ENCODE results near the gene RHBDF1.

Gene RHBDF1

GRCh38 chr16:96935-97381, 24.5 kb upstream of the RHBDF1 start:
- in situ Hi-C loops (cut with MboI; ENCODE audit: low sequenced_read_pairs) = no loop called here

DNA sequence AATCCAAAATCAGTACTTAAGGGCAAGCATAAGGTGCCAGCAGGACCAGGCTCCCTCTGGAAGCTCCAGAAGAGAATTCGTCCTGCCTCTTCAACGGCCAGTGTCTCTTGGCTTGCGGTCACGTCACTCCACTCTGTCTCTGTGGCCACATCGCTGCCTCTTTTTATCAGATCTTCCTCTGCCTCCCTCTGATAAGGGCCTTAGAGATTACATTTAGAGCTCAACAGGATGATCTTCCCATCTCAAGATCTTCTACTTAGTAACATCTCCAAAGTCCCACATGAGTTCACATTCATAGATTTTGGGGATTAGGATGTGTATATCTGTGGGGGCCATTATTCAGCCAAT, 22.5 kb upstream of the RHBDF1 start:
- in situ Hi-C loops (cut with MboI; ENCODE audit: low sequenced_read_pairs) = no loop called here

GRCh38 chr16:92431-93339, 20.3 kb upstream of the RHBDF1 start:
- in situ Hi-C loops (cut with MboI; ENCODE audit: low sequenced_read_pairs) = no loop called here

GRCh38 chr16:91484-91883, 19.1 kb upstream of the RHBDF1 start:
- in situ Hi-C loops (cut with MboI; ENCODE audit: low sequenced_read_pairs) = no loop called here

- in situ Hi-C loops (cut with MboI; ENCODE audit: low sequenced_read_pairs) = no loop called here
Observed at GRCh38 chr16:89391-90302, 17.2 kb upstream of the RHBDF1 start.

- in situ Hi-C loops (cut with MboI; ENCODE audit: low sequenced_read_pairs) = no loop called here
Observed at GRCh38 chr16:88613-89012, 16.2 kb upstream of the RHBDF1 start.

- in situ Hi-C loops (cut with MboI; ENCODE audit: low sequenced_read_pairs) = no loop called here
Observed at GRCh38 chr16:86483-86952, 14.1 kb upstream of the RHBDF1 start.

DNA sequence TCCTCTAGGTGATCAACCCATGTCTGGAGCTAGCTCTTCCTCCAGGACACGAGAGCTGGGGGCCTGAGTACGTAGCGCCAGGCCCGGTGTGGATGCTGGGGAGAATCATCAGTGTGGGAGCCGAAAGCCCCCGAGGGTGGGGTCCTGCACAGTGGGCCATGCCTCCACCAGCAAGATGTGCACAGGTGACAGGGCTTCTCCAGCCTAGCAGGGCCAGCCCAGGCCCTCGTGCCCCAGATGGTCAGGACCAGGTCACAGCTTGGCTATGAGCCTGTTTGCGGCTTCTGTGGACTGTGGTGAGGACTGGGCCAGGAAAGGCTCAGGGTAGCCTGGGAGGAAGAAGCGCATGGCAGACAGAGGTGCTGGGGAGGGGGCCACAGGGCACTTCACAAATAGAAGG, 13.4 kb upstream of the RHBDF1 start:
- in situ Hi-C loops (cut with MboI; ENCODE audit: low sequenced_read_pairs) = no loop called here

- in situ Hi-C loops (cut with MboI; ENCODE audit: low sequenced_read_pairs) = no loop called here
Observed at GRCh38 chr16:85407-85782, 13.0 kb upstream of the RHBDF1 start.

DNA sequence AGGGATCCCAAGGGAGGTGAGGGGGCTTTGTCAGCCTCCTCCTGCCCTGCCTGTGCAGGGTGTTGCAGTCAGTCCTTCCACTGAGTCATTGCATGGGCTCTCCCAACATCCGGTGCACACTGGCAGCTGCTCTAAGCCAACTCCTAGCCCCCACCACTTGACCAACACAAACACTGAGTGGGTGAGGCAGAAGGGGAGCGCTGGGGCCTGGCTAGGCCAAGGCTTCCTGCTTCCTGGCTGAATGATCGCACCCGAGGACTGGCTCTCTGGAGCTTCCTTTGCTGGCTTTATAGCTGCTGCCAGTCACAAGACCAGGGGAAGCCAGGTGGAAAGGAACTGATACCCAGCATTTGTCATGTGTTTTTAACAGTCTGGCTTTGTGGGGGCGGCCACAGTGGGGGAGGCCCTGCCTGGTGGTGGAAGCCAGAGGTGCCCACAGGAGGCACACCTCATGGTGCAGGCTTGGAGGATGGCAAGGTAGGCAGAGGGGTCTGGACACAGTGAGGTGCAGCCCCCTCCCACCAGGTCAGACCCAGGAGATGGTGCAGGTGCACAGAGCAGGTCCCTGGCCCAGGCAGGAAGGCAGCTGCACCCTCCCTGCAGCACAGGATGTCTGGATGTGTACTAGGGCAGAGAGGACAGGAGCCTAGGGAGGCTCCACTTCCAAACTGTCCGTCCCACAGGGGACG, 12.4 kb upstream of the RHBDF1 start:
- in situ Hi-C loops (cut with MboI; ENCODE audit: low sequenced_read_pairs) = no loop called here

DNA sequence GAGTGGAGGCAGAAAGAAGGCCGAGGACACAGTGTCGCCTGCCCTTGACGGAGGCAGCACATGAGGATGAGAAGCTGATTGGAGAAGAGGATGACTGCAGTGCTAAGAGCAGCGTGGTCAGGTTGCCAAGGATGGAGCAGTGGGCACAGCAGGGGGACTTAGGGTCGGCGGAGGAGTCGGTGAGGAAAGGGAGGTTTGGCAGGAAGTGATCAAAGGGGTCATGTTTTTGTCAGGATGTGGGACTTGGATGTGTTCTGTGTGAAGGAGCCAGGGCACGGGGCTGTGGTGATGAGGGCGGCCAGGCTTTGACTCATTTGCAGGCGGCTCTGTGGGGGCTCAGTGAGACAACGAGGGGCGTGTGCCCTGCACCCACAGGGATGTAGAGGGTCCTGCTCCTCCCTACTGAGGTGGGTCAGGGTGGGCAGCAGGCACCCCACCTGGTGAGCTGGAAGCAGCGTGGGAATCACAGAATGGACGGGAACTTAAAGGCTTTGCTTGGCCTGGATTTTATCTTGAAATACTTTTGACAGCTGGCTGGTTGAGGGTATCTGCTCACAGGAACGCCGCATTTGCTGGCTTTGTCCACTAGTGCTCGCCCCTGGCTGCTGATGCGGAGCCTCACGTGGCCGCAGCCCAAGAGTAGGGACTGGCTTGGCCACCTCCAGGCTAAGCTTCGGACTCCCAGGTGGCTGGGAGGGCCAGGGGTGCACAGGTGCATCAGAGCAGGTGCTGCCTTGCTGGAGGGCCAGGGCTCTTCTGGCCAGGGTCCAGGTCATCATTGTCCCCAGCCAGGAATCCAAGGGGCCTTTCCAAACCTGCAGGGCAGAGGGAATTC, 11.6 kb upstream of the RHBDF1 start:
- in situ Hi-C loops (cut with MboI; ENCODE audit: low sequenced_read_pairs) = no loop called here

DNA sequence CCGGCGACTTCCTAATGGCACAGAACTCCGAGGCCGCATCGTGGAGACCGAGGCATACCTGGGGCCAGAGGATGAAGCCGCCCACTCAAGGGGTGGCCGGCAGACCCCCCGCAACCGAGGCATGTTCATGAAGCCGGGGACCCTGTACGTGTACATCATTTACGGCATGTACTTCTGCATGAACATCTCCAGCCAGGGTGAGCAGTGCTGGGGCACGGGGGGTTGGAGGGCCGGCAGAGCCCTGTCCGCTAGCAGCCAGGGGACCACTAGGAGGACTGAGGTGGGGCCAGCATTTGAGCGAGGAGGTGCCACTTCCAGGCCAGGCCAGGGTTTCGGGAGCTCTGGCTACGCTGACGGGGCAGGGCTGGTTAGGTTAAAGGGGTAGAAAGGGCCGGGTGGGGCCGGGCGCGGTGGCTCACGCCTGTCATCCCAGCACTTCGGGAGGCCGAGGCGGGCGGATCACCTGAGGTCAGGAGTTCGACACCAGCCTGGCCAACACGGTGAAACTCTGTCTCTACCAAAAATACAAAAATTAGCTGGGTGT, 10.7 kb upstream of the RHBDF1 start:
- in situ Hi-C loops (cut with MboI; ENCODE audit: low sequenced_read_pairs) = no loop called here

- in situ Hi-C loops (cut with MboI; ENCODE audit: low sequenced_read_pairs) = no loop called here
Observed at GRCh38 chr16:79151-80054, 7.0 kb upstream of the RHBDF1 start.

DNA sequence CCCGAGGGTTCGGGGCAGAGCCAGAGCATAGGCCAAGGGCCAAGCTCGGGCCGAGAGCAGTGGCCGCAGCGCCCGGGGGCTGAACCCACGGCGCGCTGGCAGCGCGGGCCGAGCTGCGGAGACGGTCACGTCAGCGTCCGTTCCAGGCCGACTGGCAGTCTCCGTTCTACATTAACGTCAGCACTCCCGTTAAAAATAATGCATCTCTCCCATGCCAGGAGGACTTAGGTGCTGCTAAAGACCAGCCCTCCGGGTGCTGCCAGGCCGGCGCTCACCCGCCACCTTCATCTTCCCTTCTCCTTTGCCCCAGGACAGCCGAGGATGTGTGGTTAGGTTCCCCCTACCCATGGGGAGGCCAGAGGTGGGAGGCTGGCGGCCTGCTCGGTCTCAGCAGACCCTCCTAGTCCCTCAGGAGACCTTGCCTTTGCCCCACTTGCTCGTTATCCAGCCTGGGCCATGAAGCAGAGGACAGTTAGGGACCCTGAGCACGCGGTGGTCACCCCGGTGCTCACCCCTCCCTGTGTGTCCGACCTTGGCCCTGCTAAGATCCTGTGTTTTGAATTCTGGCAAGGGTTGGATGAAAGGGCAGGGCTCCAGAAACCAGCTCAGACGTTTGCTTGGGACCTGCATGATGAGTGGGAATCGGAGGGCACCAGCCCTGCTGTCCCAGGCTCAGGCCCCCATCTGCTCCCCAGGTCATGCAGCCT, 6.2 kb upstream of the RHBDF1 start:
- in situ Hi-C loops (cut with MboI; ENCODE audit: low sequenced_read_pairs) = no loop called here

DNA sequence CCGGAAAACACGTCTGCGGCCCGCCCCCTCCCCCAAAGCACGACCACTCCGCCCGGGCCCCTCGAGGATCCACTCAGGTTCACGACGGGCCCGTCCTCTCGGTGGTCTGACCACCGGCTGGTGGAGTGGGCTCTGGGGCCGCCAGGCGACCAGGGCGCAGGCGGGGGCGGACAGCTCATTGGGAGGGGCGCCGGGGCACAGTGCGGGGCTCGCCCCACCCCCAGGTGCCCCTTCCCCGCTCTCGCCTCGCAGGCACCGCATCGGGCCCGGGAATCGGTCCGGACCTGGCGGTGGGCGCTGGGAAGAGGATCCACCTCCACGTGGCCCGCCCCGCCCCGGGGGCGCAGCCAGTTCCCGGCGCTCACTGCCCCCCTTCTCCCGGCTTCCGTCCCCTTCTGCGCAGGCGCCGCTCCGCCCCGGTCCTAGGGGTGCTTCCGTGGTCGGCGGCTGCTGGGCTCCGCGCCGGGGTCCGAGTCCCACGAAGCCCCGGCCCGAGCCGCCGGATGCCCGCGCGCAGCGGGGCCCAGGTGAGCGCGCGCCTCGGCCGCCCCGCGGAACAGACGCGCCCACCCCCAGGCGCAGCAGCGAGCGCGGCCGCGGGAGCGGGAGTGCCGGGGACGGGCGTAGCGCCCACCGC, 5.5 kb upstream of the RHBDF1 start, which contains the start of gene MPG:
TSS of gene MPG (plus strand) at position 419 of the 637 bp plus-strand sequence. CDS start at position 504, 85 bp downstream.
- in situ Hi-C loops (cut with MboI; ENCODE audit: low sequenced_read_pairs) = no loop called here

DNA sequence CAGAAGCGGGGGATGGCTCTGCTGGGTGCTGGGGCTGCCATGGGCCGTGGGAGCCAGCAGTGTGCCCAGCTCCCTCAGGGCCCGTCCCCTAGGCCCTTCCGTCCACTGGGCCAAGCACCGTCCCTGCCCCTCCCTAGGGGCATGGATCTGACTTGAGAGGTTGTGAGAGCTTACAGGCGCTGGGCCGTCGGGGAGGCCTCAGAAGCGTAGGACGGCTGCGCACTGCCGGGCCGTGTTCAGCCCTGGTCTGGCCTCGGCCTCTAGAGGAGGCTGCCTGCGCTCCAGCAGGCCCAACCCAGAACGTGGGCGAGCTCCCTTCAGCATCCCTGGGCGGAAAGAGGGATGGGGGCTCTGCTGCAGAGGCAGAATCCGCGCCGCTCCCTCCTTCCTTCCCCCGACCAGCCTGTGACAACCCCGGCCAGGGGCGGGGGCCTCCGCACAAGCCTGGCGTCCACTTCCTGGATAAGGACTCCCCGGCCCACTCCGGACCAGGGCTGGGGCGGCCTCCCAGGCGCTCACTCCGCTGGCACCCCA, 4.9 kb upstream of the RHBDF1 start:
- in situ Hi-C loops (cut with MboI; ENCODE audit: low sequenced_read_pairs) = no loop called here

- in situ Hi-C loops (cut with MboI; ENCODE audit: low sequenced_read_pairs) = no loop called here
Observed at GRCh38 chr16:76535-77272, 4.3 kb upstream of the RHBDF1 start.
